NB4 (cell line): ENCODE measurements around the gene RIC1.

Experiments
- DNase-seq: peaks from one replicate; pipeline ENCODE4 v3.0.0; 2010; ENCODE audit warnings: low read depth
- H3K4me3 ChIP-seq: one replicate; pipeline ENCODE4 v1.5.1; 2011; ENCODE audit warnings: mild to moderate bottlenecking, low read depth, low read length, moderate library complexity
- MYC ChIP-seq: IDR thresholded peaks from 2 replicates; pipeline ENCODE4 v1.6.1; 2011; ENCODE audit warnings: low read depth, low read length
- POLR2A ChIP-seq: IDR thresholded peaks from 2 replicates; pipeline ENCODE4 v1.6.1; 2011; ENCODE audit warnings: mild to moderate bottlenecking; ENCODE audit not compliant: insufficient read length; ENCODE audit errors: extremely low read depth
- TF ChIP-seq, protein P1 (sequence below): IDR thresholded peaks from one replicate; pipeline ENCODE4 v1.5.1; 2012; ENCODE audit warnings: low read depth, low read length
- TF ChIP-seq, protein P2 (sequence below): IDR thresholded peaks from 2 replicates; pipeline ENCODE4 v1.6.1; 2011; ENCODE audit warnings: low read depth, low read length

Gene RIC1

DNA sequence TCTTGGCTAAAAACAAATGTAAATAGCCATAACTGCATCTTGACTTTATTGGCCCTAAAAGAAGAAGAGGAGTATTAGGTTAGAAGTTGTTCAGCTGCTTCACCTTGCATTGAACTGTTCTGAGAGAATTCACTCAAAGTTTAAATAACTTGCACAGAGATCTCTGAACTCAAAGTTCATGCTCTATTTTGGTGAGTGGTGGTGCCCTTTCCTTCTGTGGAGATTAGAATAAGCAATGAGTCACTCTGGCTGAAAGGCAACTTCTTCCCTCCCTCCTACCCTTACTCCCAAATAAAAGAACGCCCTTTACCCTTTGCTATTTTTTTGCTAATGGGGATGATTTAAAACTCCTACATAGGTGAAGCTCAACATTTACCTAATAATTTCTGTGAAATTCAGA lies 155.1 kb downstream of the RIC1 start:
- H3K4me3 ChIP-seq = no peak overlapping the region
- TF ChIP-seq, protein P1, sequence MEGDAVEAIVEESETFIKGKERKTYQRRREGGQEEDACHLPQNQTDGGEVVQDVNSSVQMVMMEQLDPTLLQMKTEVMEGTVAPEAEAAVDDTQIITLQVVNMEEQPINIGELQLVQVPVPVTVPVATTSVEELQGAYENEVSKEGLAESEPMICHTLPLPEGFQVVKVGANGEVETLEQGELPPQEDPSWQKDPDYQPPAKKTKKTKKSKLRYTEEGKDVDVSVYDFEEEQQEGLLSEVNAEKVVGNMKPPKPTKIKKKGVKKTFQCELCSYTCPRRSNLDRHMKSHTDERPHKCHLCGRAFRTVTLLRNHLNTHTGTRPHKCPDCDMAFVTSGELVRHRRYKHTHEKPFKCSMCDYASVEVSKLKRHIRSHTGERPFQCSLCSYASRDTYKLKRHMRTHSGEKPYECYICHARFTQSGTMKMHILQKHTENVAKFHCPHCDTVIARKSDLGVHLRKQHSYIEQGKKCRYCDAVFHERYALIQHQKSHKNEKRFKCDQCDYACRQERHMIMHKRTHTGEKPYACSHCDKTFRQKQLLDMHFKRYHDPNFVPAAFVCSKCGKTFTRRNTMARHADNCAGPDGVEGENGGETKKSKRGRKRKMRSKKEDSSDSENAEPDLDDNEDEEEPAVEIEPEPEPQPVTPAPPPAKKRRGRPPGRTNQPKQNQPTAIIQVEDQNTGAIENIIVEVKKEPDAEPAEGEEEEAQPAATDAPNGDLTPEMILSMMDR = no peak
- TF ChIP-seq POLR2A (no peak), MYC (no peak)
- TF ChIP-seq, protein P2, sequence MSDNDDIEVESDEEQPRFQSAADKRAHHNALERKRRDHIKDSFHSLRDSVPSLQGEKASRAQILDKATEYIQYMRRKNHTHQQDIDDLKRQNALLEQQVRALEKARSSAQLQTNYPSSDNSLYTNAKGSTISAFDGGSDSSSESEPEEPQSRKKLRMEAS = no peak

DNA sequence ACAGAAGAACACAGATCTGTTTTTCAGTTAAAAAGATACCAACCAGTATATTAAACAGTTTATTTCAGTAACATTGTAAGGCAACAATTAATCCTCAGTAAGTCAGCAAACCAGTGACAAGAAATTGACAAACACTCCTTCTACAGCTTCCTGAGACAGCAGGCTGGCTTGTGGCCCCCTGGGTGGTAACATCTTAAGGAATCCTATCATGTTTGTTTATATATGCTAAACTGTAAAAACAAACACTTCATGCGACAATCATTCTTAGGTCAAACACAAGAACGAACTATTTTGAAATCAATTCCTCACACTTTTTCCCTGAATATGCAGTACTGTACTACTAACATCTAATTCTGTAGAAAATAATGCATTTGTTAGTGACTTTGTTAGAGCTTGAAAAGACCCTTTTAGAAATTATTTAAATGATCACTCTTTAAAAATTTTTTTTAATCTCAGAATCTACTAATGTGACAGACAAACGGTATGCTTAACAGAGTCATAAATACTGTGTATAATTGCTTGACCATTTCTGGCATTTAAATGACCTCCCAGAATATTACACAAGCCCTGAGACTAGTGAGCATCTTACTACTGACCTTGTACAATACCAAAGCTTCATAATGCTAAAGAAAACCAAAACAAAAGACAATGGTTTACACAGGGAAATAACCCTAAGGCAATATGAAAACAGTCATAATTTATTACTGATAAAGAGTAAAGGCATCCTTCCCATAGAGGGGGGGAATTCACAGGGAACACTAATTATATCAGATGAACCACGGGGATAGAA lies 155.8 kb downstream of the RIC1 start:
- H3K4me3 ChIP-seq = no peak overlapping the region
- TF ChIP-seq, protein P2 = no peak
- TF ChIP-seq, protein P1 = no peak
- no peak for TF ChIP-seq POLR2A
- no peak for TF ChIP-seq MYC
- DNase-seq = no peak

More for the DNA sequence above, 155.1 kb downstream of the RIC1 start:
- no peak for DNase-seq

DNA sequence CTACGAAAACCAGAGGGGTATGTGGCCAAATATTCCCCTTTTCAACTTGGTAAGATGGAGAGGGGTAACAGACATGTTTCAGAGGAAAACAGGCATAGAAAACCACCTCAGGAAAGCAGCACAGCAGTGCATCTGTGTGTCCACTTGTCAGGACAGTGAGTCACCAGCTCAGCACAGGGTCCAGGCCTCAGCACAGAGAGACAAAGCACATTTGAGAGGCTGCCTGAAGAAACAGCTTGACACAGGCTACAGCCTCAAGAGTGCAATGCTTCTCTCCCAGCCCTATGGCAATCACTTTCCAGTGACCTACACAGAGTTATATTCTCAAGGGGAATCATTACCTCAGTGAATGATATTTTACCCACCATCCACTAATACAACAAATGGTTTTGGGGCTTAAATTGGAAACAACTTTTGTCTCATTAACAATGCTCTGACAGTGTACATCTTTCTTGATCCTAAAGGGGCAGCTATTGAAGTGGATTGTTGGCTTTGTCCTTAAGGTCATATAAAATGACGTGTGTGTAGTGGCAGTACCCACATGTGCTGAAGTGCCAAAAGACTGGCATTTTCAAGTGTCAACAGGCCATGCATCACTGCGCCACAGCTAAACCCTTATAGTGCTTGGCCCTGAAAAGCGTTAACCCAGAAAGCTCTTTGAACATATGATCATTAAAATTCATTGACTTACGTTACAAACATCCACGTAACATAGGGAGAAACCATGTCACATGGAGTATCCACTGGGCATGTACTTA lies 157.6 kb downstream of the RIC1 start:
- no peak overlapping the region for H3K4me3 ChIP-seq
- DNase-seq = no peak

DNA sequence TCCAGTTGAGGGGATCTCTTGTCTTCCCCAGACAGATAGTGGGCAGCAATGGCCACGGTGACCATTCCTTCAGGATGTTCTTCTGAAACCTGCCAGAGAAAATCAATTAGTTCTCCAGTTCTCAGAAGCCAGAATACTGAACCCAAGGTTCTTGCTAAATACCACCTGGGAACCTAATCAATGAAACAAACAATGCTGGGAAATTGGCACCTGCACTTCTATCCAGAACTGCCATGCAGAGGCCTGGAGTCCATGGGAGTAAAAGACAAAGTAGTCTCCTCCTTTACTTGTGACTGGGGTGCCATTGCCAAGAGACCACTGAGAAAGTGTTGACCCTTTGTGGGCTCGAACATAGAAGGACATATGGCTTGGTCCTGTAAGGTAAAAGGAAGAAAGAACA lies 158.3 kb downstream of the RIC1 start:
- H3K4me3 ChIP-seq = no peak overlapping the region
- TF ChIP-seq POLR2A (no peak), MYC (no peak)
- TF ChIP-seq, protein P2 = no peak
- TF ChIP-seq, protein P1 = no peak
- DNase-seq = no peak

More for the DNA sequence above, 157.6 kb downstream of the RIC1 start:
- TF ChIP-seq MYC (no peak), POLR2A (no peak)
- TF ChIP-seq, protein P2 = no peak
- TF ChIP-seq, protein P1 = no peak

DNA sequence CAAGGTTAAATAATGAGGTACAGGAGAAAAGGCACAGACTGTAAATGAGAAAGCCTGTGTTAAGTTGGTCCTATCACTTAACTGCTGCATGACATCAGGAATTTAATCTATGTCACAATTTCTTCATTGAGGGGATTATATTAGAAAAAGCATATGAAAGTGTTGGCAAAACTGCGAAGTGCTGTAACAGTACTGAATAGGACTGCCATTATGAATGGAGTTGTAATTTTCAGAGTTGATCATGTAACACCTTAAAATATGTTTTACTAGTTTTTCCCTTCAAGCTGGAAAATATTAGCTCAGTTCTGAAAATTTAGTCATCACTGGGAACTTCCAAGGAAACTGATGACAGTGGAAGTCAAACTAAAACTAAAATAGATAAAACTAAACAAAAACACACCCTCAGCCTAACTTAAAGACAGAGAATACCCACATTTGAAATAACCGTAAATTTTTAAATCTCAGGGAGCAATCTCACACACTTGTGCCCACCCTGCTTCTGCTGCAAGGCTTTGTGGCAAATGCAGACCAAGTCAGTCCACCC lies 158.9 kb downstream of the RIC1 start:
- H3K4me3 ChIP-seq = no peak overlapping the region
- no peak for DNase-seq
- TF ChIP-seq MYC = no peak
- TF ChIP-seq, protein P1 = no peak
- TF ChIP-seq POLR2A = no peak
- TF ChIP-seq, protein P2 = no peak
